Ovary (tissue), 9 donors: Measurements from ENCODE around the gene TMEM50B. TPM values are rescaled to one million over a fixed set of nuclear protein-coding genes. Genes with fewer than 3 reads are reported as not detected.
A peak's percentile ranks its signal among the peaks of the same experiment; 100 is the strongest.

Experiments
- DNase-seq, 5 donors: peaks; one replicate each; pipeline ENCODE4 v3.0.0-alpha.2; 2019 to 2020
- H3K27ac ChIP-seq, 2 donors: fragments of 200-600 bp; one replicate each; pipeline versions ENCODE4 v1.5.1 to v1.8.0; 2019 to 2022
- H3K27me3 ChIP-seq: fragments of 200-600 bp; one replicate; pipeline ENCODE4 v1.8.0; 2022
- H3K36me3 ChIP-seq: fragments of 200-600 bp; sonication (generic); one replicate; pipeline ENCODE4 v1.5.1; 2019
- H3K4me1 ChIP-seq: one replicate; pipeline ENCODE4 v1.8.1; 2013; ENCODE audit warnings: mild to moderate bottlenecking, moderate library complexity; ENCODE audit not compliant: insufficient read depth
- H3K4me3 ChIP-seq: fragments of 200-600 bp; sonication (generic); one replicate; pipeline ENCODE4 v1.5.1; 2017
- H3K9me3 ChIP-seq, 2 donors: fragments of 200-600 bp in 1 of 2; sonication (generic) in 1 of 2; one replicate each; pipeline versions ENCODE4 v1.5.1 to v1.8.1; 2013 to 2019; ENCODE audit warnings: mild to moderate bottlenecking in 1 of 2, moderate library complexity in 1 of 2
- EP300 ChIP-seq: sonication (generic); formaldehyde crosslinking; IDR thresholded peaks from one replicate; pipeline ENCODE4 v1.6.1; 2017; ENCODE audit warnings: antibody characterized with exemption
- POLR2A ChIP-seq: fragments of 450-650 bp; IDR thresholded peaks from one replicate; pipeline ENCODE4 v1.6.1; 2017; ENCODE audit warnings: antibody characterized with exemption, mild to moderate bottlenecking, moderate library complexity
- WGBS, 3 donors: extraction: QIAGEN DNeasy Blood & Tissue Kit in 1 of 3; methylation state at CpG; one replicate each; pipeline versions ENCODE4 v1.1.5 to v1.1.7; 2013 to 2017; 5-methylcytosine and 5-hydroxymethylcytosine counted together
- intact Hi-C, 4 donors: fragments of 100-400 bp; cut with DNase I; formaldehyde crosslinking; loops; one replicate each; pipeline versions ENCODE4 v1.11.0 to v1.15.1; 2022 to 2023
- polyA plus RNA-seq, 2 donors: library from polyadenylated mRNA; stranded (reverse); fragments of 200-250 nt in 1 of 2; fragments of 350-450 nt in 1 of 2; fragmentation: Illumina TruSeq in 1 of 2; extraction: RNeasy Lipid Tissue Mini Kit (QIAGEN cat#74804) in 1 of 2; gene quantifications; one replicate each; pipeline ENCODE4 v1.2.3, GENCODE V29; 2013 to 2014
- total RNA-seq, 7 donors: library from RNA; depleted of rRNA in 2 of 7; stranded (reverse); fragments of >200 nt in 2 of 7; fragmentation: NEBNext Ultra II Directional in 3 of 7; extraction: Animal tissue kit (Norgen Biotek cat#: 25700) in 3 of 7; gene quantifications; one replicate each; pipeline versions ENCODE4 v1.1.0 to v1.2.4, GENCODE V29; 2016 to 2023
- TF ChIP-seq, protein P1 (sequence below), 3 donors: fragments of 450-650 bp in 2 of 3; fragments of 200-600 bp in 1 of 3; IDR thresholded peaks; one replicate each; pipeline versions ENCODE4 v1.5.1 to v1.8.0; 2016 to 2022; ENCODE audit warnings: antibody characterized with exemption in 3 of 3, mild to moderate bottlenecking in 1 of 3
- donor health status: DM: no; HTN: no; CAD: no; lungs with moderate emphysema.
- donor health status: DM: no; HTN: no; CAD: no.
- donor health status: Bipolar disorder and iron deficiency.
- donor health status: DM: yes; HTN: yes; CAD: no.
- donor health status: DM: no; HTN: no; CAD: no.
- donor health status: DM: yes; HTN: yes; CAD: no.

The TMEM50B gene
- total and polyA plus RNA-seq, 9 donors, result 50.1 to 122 (median 75.4) TPM

- peak within 1 kb of the TSS; percentile 48 for H3K4me3 ChIP-seq
- no peak for TF ChIP-seq EP300
- peak; percentile 45 for TF ChIP-seq POLR2A
- DNase-seq, result peak; percentile 90 to 94 (median 92)
- H3K27me3 ChIP-seq, result no peaks in the 10 kb centered on the region
- intact Hi-C loops, result no loop called here
- WGBS, 3 donors, result 0 to 1% (median 0%) methylated on average over 52 of the region's 52 CpGs
- H3K27ac ChIP-seq, result peak within 1 kb of the TSS in 1 of 2 donors; percentile 55
- no peaks in the 10 kb centered on the region for H3K4me1 ChIP-seq
- no peaks in the 10 kb centered on the region for H3K9me3 ChIP-seq
- no peaks in the 10 kb centered on the region for H3K36me3 ChIP-seq
These were observed 11.8 kb upstream of the TMEM50B start, which contains the start of gene DNAJC28 for GRCh38 chr21:33491373-33492102. TSS of gene DNAJC28 (minus strand) at chr21:33491716. CDS start at chr21:33489393, 2,323 bp downstream.

DNA sequence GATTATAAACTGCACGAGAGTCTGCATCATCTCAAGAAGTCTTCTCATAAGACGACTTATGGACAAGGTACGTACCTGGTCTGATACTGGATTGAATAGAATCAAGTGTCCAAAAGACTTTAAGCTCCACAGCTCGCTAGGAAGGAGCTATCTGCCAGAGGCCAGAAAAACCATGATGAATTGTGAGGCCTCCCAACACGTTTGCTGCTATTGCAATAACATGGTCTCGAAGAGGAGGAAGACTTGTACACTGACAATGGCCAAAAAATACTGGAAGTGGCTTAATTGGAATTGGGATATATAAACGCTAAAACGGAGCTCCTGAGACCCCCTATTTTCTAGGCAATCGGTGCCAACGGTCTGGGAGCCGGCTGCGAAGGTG is 11.2 kb upstream of the TMEM50B start:
- H3K36me3 ChIP-seq, result no peaks in the 10 kb centered on the region
- intact Hi-C loops, result no loop called here
- no peaks in the 10 kb centered on the region for H3K27me3 ChIP-seq
- 7 to 12% (median 8%) methylated on average over 12 of the region's 12 CpGs for WGBS, 3 donors
- TF ChIP-seq, protein P1, sequence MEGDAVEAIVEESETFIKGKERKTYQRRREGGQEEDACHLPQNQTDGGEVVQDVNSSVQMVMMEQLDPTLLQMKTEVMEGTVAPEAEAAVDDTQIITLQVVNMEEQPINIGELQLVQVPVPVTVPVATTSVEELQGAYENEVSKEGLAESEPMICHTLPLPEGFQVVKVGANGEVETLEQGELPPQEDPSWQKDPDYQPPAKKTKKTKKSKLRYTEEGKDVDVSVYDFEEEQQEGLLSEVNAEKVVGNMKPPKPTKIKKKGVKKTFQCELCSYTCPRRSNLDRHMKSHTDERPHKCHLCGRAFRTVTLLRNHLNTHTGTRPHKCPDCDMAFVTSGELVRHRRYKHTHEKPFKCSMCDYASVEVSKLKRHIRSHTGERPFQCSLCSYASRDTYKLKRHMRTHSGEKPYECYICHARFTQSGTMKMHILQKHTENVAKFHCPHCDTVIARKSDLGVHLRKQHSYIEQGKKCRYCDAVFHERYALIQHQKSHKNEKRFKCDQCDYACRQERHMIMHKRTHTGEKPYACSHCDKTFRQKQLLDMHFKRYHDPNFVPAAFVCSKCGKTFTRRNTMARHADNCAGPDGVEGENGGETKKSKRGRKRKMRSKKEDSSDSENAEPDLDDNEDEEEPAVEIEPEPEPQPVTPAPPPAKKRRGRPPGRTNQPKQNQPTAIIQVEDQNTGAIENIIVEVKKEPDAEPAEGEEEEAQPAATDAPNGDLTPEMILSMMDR (IDR thresholded peaks at IDR 0.05), result no peak
- TF ChIP-seq EP300 (no peak), POLR2A (no peak)
- peak overlapping the region in 1 of 2 donors; percentile 55 for H3K27ac ChIP-seq
- no peak for DNase-seq
- H3K9me3 ChIP-seq, result no peaks in the 10 kb centered on the region
- peak overlapping the region; percentile 48 for H3K4me3 ChIP-seq
- H3K4me1 ChIP-seq, result no peaks in the 10 kb centered on the region

GRCh38 chr21:33488936-33489335 is 9.2 kb upstream of the TMEM50B start:
- Histone ChIP-seq H3K4me1 (no peaks in the 10 kb centered on the region), H3K9me3 (no peaks in the 10 kb centered on the region), H3K4me3 (no peak overlapping the region), H3K36me3 (no peaks in the 10 kb centered on the region), H3K27me3 (no peaks in the 10 kb centered on the region), H3K27ac (no peak overlapping the region)
- TF ChIP-seq POLR2A (no peak), EP300 (no peak)
- TF ChIP-seq, protein P1 (IDR thresholded peaks at IDR 0.05), result no peak
- 91 to 95% (median 91%) methylated on average over 4 of the region's 4 CpGs for WGBS, 3 donors
- DNase-seq, result no peak
- intact Hi-C loops, result no loop called here

DNA sequence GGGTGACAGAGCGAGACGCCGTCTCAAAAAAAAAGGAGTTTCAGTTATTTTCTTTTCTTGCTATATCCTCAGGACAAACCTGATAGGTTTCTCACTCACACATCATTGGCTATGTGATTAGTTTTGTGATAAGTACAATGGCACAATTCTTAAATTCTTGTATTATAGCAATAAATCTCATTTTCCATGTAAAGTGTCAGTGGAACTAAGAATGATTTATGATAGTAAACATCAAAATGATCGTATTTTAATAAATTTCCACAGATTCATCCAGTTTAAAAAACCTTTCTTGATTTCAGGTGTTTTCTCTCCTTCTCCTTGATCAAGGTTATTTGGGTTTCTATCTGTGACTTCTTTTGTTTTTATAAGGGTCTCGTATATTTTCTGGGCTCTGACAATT is 8.2 kb upstream of the TMEM50B start:
- TF ChIP-seq, protein P1 (IDR thresholded peaks at IDR 0.05), result no peak
- TF ChIP-seq EP300 (no peak), POLR2A (no peak)
- no peak for DNase-seq
- Histone ChIP-seq H3K4me3 (no peak overlapping the region), H3K9me3 (no peaks in the 10 kb centered on the region), H3K27ac (no peak overlapping the region), H3K36me3 (no peaks in the 10 kb centered on the region), H3K27me3 (no peaks in the 10 kb centered on the region), H3K4me1 (no peaks in the 10 kb centered on the region)
- WGBS, 3 donors, result 92 to 96% (median 93%) methylated on average over 5 of the region's 5 CpGs
- intact Hi-C loops, result no loop called here

GRCh38 chr21:33481314-33481943 is 1.7 kb upstream of the TMEM50B start:
- intact Hi-C loops, result no loop called here
- H3K4me1 ChIP-seq, result peaks cover 5% of the 10 kb centered on the region
- WGBS, 3 donors, result 86 to 89% (median 88%) methylated on average over 9 of the region's 9 CpGs
- no peaks in the 10 kb centered on the region for H3K9me3 ChIP-seq
- H3K27ac ChIP-seq, result no peak overlapping the region
- TF ChIP-seq EP300, result no peak
- TF ChIP-seq, protein P1 (IDR thresholded peaks at IDR 0.05), result no peak
- no peak for TF ChIP-seq POLR2A
- H3K27me3 ChIP-seq, result no peaks in the 10 kb centered on the region
- no peak overlapping the region for H3K4me3 ChIP-seq
- H3K36me3 ChIP-seq, result no peaks in the 10 kb centered on the region
- no peak for DNase-seq
